ENCODE data around the gene SPO11.
"Not testable (repeated sequence)": the region's sequence is repeated elsewhere in the genome, so short reads cannot be mapped to it uniquely, and the experiment has no call there.

Gene SPO11

GRCh38 chr20:57347393-57347792 is 17.8 kb downstream of the SPO11 start:
- no peak for DNase-seq

- DNase-seq, result not testable (repeated sequence)
These were observed 18.8 kb downstream of the SPO11 start for GRCh38 chr20:57348200-57348921.

- DNase-seq, result not testable (repeated sequence)
These were observed 19.4 kb downstream of the SPO11 start for GRCh38 chr20:57348922-57349574.

GRCh38 chr20:57350081-57350710 is 20.6 kb downstream of the SPO11 start:
- DNase-seq, result no peak

- not testable (repeated sequence) for DNase-seq
These were observed 21.1 kb downstream of the SPO11 start for GRCh38 chr20:57350726-57351041.

GRCh38 chr20:57351042-57351783 is 21.6 kb downstream of the SPO11 start, which contains the start of gene RAE1:
Gene RAE1, plus strand, starts transcription at chr20:57351255. Its CDS starts 2,784 bp downstream, at chr20:57354039.
- peak; percentile 89 for DNase-seq

- DNase-seq, result no peak
These were observed 22.7 kb downstream of the SPO11 start for GRCh38 chr20:57352305-57352704.

- DNase-seq, result no peak
These were observed 23.7 kb downstream of the SPO11 start for GRCh38 chr20:57353351-57353750.

- DNase-seq, result peak; percentile 80
These were observed 31.9 kb downstream of the SPO11 start for GRCh38 chr20:57361517-57361916.

- DNase-seq, result no peak
These were observed 34.8 kb downstream of the SPO11 start for GRCh38 chr20:57364451-57364850.

GRCh38 chr20:57369596-57369995 is 40.0 kb downstream of the SPO11 start:
- DNase-seq, result no peak

- DNase-seq, result no peak
These were observed 40.7 kb downstream of the SPO11 start for GRCh38 chr20:57370316-57370715.

- no peak for DNase-seq
These were observed 41.8 kb downstream of the SPO11 start for GRCh38 chr20:57371363-57371762.

GRCh38 chr20:57372157-57372556 is 42.6 kb downstream of the SPO11 start:
- no peak for DNase-seq

GRCh38 chr20:57372581-57373350 is 43.2 kb downstream of the SPO11 start:
- DNase-seq, result no peak

GRCh38 chr20:57374343-57374930 is 44.8 kb downstream of the SPO11 start:
- no peak for DNase-seq

GRCh38 chr20:57374931-57375651 is 45.5 kb downstream of the SPO11 start:
- DNase-seq, result no peak

- no peak for DNase-seq
These were observed 46.1 kb downstream of the SPO11 start for GRCh38 chr20:57375652-57376230.

- no peak for DNase-seq
These were observed 47.7 kb downstream of the SPO11 start for GRCh38 chr20:57377350-57377749.

GRCh38 chr20:57378107-57378506 is 48.5 kb downstream of the SPO11 start:
- no peak for DNase-seq

- no peak for DNase-seq
These were observed 49.2 kb downstream of the SPO11 start for GRCh38 chr20:57378646-57379262.
